ENCODE results near the gene BEX4. TPM values are rescaled to one million over a fixed set of nuclear protein-coding genes. Genes with fewer than 3 reads are reported as not detected.
A peak's percentile ranks its signal among the peaks of the same experiment; 100 is the strongest.

BEX4 gene
- total and polyA plus RNA-seq, 2 of the 8 experiments (the other 6 are each of a cell fraction or from before 2014, with no cell fraction given): 27.2 to 45.1 TPM

GRCh38 chrX:103253608-103254007 lies 38.7 kb downstream of the BEX4 start:
- Histone ChIP-seq H4K20me1 (replicated peaks in 1 of 2; ENCODE audit: control insufficient read depth in 1 of 2, insufficient read depth in 2 of 2, low read length in 2 of 2) (no peaks in the 10 kb centered on the region), H3K4me1 (replicated peaks in 1 of 4; ENCODE audit: control insufficient read depth in 3 of 4, insufficient read depth in 4 of 4, low read length in 3 of 4) (peaks cover 0 to 3% (median 0%) of the 10 kb centered on the region in 4 experiments; a peak in 2 of 7 replicates), H3K4ac (replicated peaks; ENCODE audit: insufficient read length, low read depth, low read length) (no peak overlapping the region), H2BK12ac (ENCODE audit: low read depth, low read length) (no peak overlapping the region), H4K91ac (replicated peaks; ENCODE audit: insufficient read length, low read length) (no peak overlapping the region), H3K9ac (replicated peaks in 1 of 4; ENCODE audit: extremely low read depth in 1 of 4, low read depth in 3 of 4, low read length in 3 of 4) (peak overlapping the region in 1 of 4 experiments; percentile 11; a peak in 2 of 7 replicates), H3K23me2 (ENCODE audit: low read depth, low read length) (0 out of 2 replicates have a peak, but pooled peaks cover 2% of the 10 kb centered on the region), H4K8ac (ENCODE audit: extremely low read depth, insufficient read depth, low read length) (no peak overlapping the region; the same call in 1 of the 2 replicates), H3K18ac (ENCODE audit: extremely low read depth, low read length) (no peak overlapping the region; the same call in 1 of the 2 replicates), H2AK5ac (ENCODE audit: low read depth, low read length) (no peak overlapping the region), H3K56ac (replicated peaks; ENCODE audit: insufficient read length, low read depth, low read length) (no peak overlapping the region), H3K27ac (ENCODE audit: low read depth, low read length) (no peak overlapping the region; the same call in 1 of the 2 replicates), H4K5ac (ENCODE audit: insufficient read length, low read depth, low read length) (peak overlapping the region; percentile 65), H3K79me2 (ENCODE audit: control insufficient read depth in 1 of 2, insufficient read depth in 2 of 2, low read length in 2 of 2) (peaks cover 0 to 13% of the 10 kb centered on the region in 2 experiments; a peak in 2 of 4 replicates), H2BK120ac (replicated peaks; ENCODE audit: low read depth, low read length) (no peak overlapping the region), H3K4me3 (ENCODE audit: extremely low read depth in 1 of 4, insufficient read depth in 2 of 4, low read depth in 3 of 4, low read length in 4 of 4) (peak overlapping the region; percentile 84 to 96 (median 88); a peak in 7 of 8 replicates), H2BK5ac (ENCODE audit: low read depth, low read length) (no peak overlapping the region), H2BK20ac (ENCODE audit: low read length) (no peak overlapping the region), H3K9me3 (ENCODE audit: insufficient read depth in 2 of 2, low read depth in 1 of 2, low read length in 1 of 2) (no peaks in the 10 kb centered on the region), H2BK15ac (ENCODE audit: low read length) (no peak overlapping the region), H3K4me2 (ENCODE audit: insufficient read depth in 1 of 2, low read depth in 2 of 2, low read length in 2 of 2) (peak overlapping the region; percentile 73 to 82), H3K79me1 (ENCODE audit: low read depth, low read length) (no peaks in the 10 kb centered on the region), H2AFZ (ENCODE audit: low read length) (no peak overlapping the region), H3K23ac (ENCODE audit: insufficient read length) (no peak overlapping the region), H3K36me3 (ENCODE audit: control insufficient read depth in 2 of 4, insufficient read depth in 4 of 4, low read length in 3 of 4) (peaks cover 0 to 14% (median 6%) of the 10 kb centered on the region in 4 experiments; a peak in 5 of 8 replicates), H3K14ac (ENCODE audit: insufficient read length) (no peak overlapping the region), H3K27me3 (replicated peaks in 1 of 4; ENCODE audit: control insufficient read depth in 3 of 4, extremely low read depth in 1 of 4, insufficient read depth in 3 of 4, low read length in 3 of 4) (no peaks in the 10 kb centered on the region)
- 45% methylated on average over 8 of the region's 8 CpGs; no CpG with 5 or more reads in 1 of the 2 experiments for WGBS, 2 experiments (ENCODE audit: extremely low coverage in 1 of 2, insufficient coverage in 1 of 2, insufficient read length in 1 of 2, insufficient replicate concordance in 2 of 2, low coverage in 1 of 2, low lambda C conversion rate in 2 of 2, missing lambda C conversion rate in 1 of 2)
- CTCF ChIA-PET (ENCODE audit: partially characterized antibody): no interaction called here
- DNase-seq (ENCODE audit: low read depth in 1 of 2, low spot score in 2 of 2) (no peak), FAIRE-seq (no peak)
- POLR2A ChIA-PET (ENCODE audit: partially characterized antibody): interaction anchor here (0.8 to 2.1 kb wide), 11 partner anchors 12 to 210 kb away, joined by 3 to 7 read pairs (median 4); partner anchors contain the start of genes BEX2, BEX4 and TCEAL5
- TF ChIP-seq SP1 (IDR thresholded peaks at IDR 0.05; ENCODE audit: low read depth, low read length): no peak
- no peak for TF ChIP-seq SP4 (IDR thresholded peaks at IDR 0.05; ENCODE audit: low read length)
- no peak for TF ChIP-seq MAFK (IDR thresholded peaks at IDR 0.05; ENCODE audit: low read depth, low read length)
- TF ChIP-seq RAD21 (IDR thresholded peaks at IDR 0.05 in 1 of 2, conservative IDR thresholded peaks at IDR 0.05 in 1 of 2; ENCODE audit: low read depth in 2 of 2, low read length in 2 of 2): no peak
- no peak for TF ChIP-seq JUND (IDR thresholded peaks at IDR 0.05; ENCODE audit: low read length)
- no peak for TF ChIP-seq CTBP2 (IDR thresholded peaks at IDR 0.05; ENCODE audit: borderline replicate concordance, insufficient read depth, insufficient read length, low read length)

All from H1 (cell line).